ENCODE data around the gene PTPN7. TPM values are rescaled to one million over a fixed set of nuclear protein-coding genes. Genes with fewer than 3 reads are reported as not detected.

PTPN7 gene
- total RNA-seq, 1 experiment from 2014 or later = not detected

DNA sequence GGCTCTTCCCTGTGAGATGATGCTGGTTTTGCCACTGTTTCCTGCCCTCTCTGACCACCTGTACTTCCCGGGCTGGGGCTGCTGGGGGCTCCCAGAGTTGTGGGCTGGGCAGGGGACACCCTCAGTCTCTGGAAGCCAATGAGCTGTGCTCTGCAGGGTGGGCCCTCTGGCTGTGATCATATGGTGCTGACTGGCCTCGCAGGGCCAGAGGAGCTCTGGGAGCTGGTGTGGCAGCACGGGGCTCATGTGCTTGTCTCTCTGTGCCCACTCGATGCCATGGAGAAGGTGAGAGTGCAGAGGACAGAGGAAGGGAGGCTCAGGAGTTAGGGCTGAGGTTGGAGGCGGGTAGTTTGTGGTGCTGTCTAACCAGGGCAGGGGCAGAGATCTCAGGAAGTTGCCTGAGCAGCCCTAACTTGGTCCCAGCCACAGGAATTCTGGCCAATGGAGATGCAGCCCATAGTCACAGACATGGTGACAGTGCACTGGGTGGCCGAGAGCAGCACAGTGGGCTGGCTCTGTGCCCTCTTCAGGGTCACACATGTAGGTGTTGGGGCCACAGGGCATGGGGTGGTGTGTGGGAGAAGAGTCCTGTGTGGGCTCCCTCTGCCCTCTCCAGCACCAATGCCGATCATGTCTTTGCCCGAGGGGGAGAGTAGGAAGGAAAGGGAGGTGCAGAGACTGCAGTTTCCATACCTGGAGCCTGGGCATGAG, 27.4 kb upstream of the PTPN7 start:
- POLR2A ChIA-PET (ENCODE audit: unreplicated experiment) = no interaction called here
- intact Hi-C loops (cut with micrococcal nuclease) = no loop called here
- no peaks in the 10 kb centered on the region for H3K4me1 ChIP-seq (ENCODE audit: insufficient read depth, low read length)
- no peak overlapping the region for H3K4me2 ChIP-seq (ENCODE audit: low read length)
- DNase-seq = no peak
- no peak overlapping the region for H2AFZ ChIP-seq (ENCODE audit: low read length)
- H3K9ac ChIP-seq (ENCODE audit: low read length) = no peak overlapping the region
- no peaks in the 10 kb centered on the region for H3K36me3 ChIP-seq (ENCODE audit: low read depth, low read length)
- no peak overlapping the region for H3K4me3 ChIP-seq (ENCODE audit: low read length)
- H3K27ac ChIP-seq (ENCODE audit: low read length) = no peak overlapping the region
- no peaks in the 10 kb centered on the region for H3K9me3 ChIP-seq (ENCODE audit: low read length)
- no peaks in the 10 kb centered on the region for H3K9me2 ChIP-seq (replicated peaks; ENCODE audit: low read length)
- no peaks in the 10 kb centered on the region for H4K20me1 ChIP-seq (ENCODE audit: low read length)
- no peaks in the 10 kb centered on the region for H3F3A ChIP-seq (ENCODE audit: low read length, unreplicated experiment)
- CTCF ChIA-PET = no interaction called here
- TF ChIP-seq EZH2phosphoT487 (IDR thresholded peaks at IDR 0.05; ENCODE audit: borderline replicate concordance, low read length) (no peak), EZH2 (IDR thresholded peaks at IDR 0.05; ENCODE audit: low read length, unreplicated experiment) (no peak)
- TF ChIP-seq, protein P1, sequence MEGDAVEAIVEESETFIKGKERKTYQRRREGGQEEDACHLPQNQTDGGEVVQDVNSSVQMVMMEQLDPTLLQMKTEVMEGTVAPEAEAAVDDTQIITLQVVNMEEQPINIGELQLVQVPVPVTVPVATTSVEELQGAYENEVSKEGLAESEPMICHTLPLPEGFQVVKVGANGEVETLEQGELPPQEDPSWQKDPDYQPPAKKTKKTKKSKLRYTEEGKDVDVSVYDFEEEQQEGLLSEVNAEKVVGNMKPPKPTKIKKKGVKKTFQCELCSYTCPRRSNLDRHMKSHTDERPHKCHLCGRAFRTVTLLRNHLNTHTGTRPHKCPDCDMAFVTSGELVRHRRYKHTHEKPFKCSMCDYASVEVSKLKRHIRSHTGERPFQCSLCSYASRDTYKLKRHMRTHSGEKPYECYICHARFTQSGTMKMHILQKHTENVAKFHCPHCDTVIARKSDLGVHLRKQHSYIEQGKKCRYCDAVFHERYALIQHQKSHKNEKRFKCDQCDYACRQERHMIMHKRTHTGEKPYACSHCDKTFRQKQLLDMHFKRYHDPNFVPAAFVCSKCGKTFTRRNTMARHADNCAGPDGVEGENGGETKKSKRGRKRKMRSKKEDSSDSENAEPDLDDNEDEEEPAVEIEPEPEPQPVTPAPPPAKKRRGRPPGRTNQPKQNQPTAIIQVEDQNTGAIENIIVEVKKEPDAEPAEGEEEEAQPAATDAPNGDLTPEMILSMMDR (conservative IDR thresholded peaks at IDR 0.05; ENCODE audit: low read depth, low read length) = no peak
- no peaks in the 10 kb centered on the region for H3K79me2 ChIP-seq (ENCODE audit: low read length)
- BruUV-seq (replicated peaks) = no TSS peak
- ATAC-seq = no peak
- H3K27me3 ChIP-seq (ENCODE audit: low read length) = no peaks in the 10 kb centered on the region

DNA sequence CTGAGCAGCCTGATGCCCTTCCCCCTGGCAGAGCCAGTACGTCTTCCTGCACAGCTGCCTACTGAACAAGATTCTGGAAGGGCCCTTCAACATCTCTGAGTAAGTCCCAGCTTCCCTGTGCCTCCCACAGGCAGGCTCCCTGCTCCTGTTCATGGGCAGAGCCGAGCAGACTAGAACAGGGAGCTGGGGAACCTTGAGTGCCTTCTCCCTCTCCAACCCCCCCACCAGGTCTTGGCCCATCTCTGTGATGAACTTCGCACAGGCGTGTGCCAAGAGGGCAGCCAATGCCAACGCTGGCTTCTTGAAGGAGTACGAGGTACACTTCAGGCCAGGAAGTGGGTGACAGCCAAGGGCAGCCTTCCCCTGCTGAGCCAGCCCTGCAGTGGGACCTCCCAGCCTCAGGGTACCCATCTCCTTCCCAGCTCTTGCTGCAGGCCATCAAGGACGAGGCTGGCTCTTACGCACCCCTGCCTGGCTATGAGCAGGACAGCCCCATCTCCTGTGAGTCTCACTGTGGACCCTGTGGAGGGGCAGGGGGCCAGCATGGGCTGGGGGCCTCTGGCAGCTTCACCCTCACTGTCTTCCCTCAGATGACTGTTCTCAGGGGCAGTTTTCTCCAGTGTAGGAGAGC, 26.8 kb upstream of the PTPN7 start:
- BruUV-seq (replicated peaks) = no TSS peak
- Histone ChIP-seq H3K27me3 (ENCODE audit: low read length) (no peaks in the 10 kb centered on the region), H3K4me3 (ENCODE audit: low read length) (no peak overlapping the region), H3K9ac (ENCODE audit: low read length) (no peak overlapping the region), H3K9me3 (ENCODE audit: low read length) (no peaks in the 10 kb centered on the region), H2AFZ (ENCODE audit: low read length) (no peak overlapping the region), H4K20me1 (ENCODE audit: low read length) (no peaks in the 10 kb centered on the region), H3F3A (ENCODE audit: low read length, unreplicated experiment) (no peaks in the 10 kb centered on the region), H3K27ac (ENCODE audit: low read length) (no peak overlapping the region), H3K36me3 (ENCODE audit: low read depth, low read length) (no peaks in the 10 kb centered on the region), H3K9me2 (replicated peaks; ENCODE audit: low read length) (no peaks in the 10 kb centered on the region), H3K4me2 (ENCODE audit: low read length) (no peak overlapping the region), H3K79me2 (ENCODE audit: low read length) (no peaks in the 10 kb centered on the region), H3K4me1 (ENCODE audit: insufficient read depth, low read length) (no peaks in the 10 kb centered on the region)
- POLR2A ChIA-PET (ENCODE audit: unreplicated experiment) = no interaction called here
- DNase-seq (no peak), ATAC-seq (no peak)
- TF ChIP-seq, protein P1 (conservative IDR thresholded peaks at IDR 0.05; ENCODE audit: low read depth, low read length) = no peak
- TF ChIP-seq EZH2 (IDR thresholded peaks at IDR 0.05; ENCODE audit: low read length, unreplicated experiment) (no peak), EZH2phosphoT487 (IDR thresholded peaks at IDR 0.05; ENCODE audit: borderline replicate concordance, low read length) (no peak)
- intact Hi-C loops (cut with micrococcal nuclease) = no loop called here
- CTCF ChIA-PET = no interaction called here

DNA sequence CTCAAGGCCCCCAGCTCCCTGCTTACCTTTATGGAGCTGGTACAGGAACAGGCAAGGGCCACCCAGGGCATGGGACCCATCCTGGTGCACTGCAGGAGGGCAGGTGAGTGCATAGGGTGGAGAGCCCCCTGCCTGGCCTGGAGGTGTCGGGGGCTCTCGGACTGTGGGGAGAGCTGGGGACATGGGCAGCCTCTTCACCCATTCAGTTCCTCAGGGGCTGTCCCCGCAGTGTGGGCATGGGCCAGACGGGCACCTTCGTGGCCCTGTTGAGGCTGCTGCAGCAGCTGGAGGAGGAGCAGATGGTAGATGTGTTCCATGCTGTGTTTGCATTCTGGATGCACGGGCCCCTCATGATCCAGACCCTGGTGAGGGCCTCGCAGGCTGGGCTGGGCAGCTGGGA, 25.9 kb upstream of the PTPN7 start:
- intact Hi-C loops (cut with micrococcal nuclease) = no loop called here
- BruUV-seq (replicated peaks) = no TSS peak
- CTCF ChIA-PET = interaction anchor here (0.6 kb wide), 1 partner anchor 29 kb away, joined by 3 read pairs; no protein-coding TSS in a partner anchor

More for the DNA sequence above, 25.9 kb upstream of the PTPN7 start:
- ATAC-seq = no peak
- no peak overlapping the region for H2AFZ ChIP-seq (ENCODE audit: low read length)
- no peaks in the 10 kb centered on the region for H3K79me2 ChIP-seq (ENCODE audit: low read length)
- H3K9me2 ChIP-seq (replicated peaks; ENCODE audit: low read length) = no peaks in the 10 kb centered on the region
- H3K9ac ChIP-seq (ENCODE audit: low read length) = no peak overlapping the region
- H3K9me3 ChIP-seq (ENCODE audit: low read length) = no peaks in the 10 kb centered on the region
- no peaks in the 10 kb centered on the region for H3F3A ChIP-seq (ENCODE audit: low read length, unreplicated experiment)
- TF ChIP-seq EZH2 (IDR thresholded peaks at IDR 0.05; ENCODE audit: low read length, unreplicated experiment) = no peak
- no peak overlapping the region for H3K27ac ChIP-seq (ENCODE audit: low read length)
- H3K4me2 ChIP-seq (ENCODE audit: low read length) = no peak overlapping the region
- no peak overlapping the region for H3K4me3 ChIP-seq (ENCODE audit: low read length)
- POLR2A ChIA-PET (ENCODE audit: unreplicated experiment) = no interaction called here
- no peaks in the 10 kb centered on the region for H3K4me1 ChIP-seq (ENCODE audit: insufficient read depth, low read length)
- H3K27me3 ChIP-seq (ENCODE audit: low read length) = no peaks in the 10 kb centered on the region
- no peaks in the 10 kb centered on the region for H3K36me3 ChIP-seq (ENCODE audit: low read depth, low read length)
- DNase-seq = no peak
- H4K20me1 ChIP-seq (ENCODE audit: low read length) = no peaks in the 10 kb centered on the region

Measured in PC-3 (cell line).